Fibroblast of pulmonary artery (primary cell): Measurements from ENCODE around the gene ANKRD23.

Experiments used
- DNase-seq: peaks from one replicate; pipeline ENCODE4 v3.0.0-alpha.2; 2010; ENCODE audit warnings: low read depth
- H3K4me3 ChIP-seq: replicated peaks from 2 replicates; pipeline ENCODE4 v1.5.1; 2011; ENCODE audit warnings: low read depth, mild to moderate bottlenecking, control low read depth, low read length, moderate library complexity
- CTCF ChIP-seq: IDR thresholded peaks from 2 replicates; pipeline ENCODE4 v1.5.1; 2011; ENCODE audit warnings: mild to moderate bottlenecking, control low read depth, low read length, inconsistent platforms; ENCODE audit errors: missing control alignments

Gene ANKRD23

GRCh38 chr2:96792772-96793749 lies 50.8 kb downstream of the ANKRD23 start:
- no peak overlapping the region for H3K4me3 ChIP-seq
- DNase-seq: no peak
- no peak for TF ChIP-seq CTCF

- H3K4me3 ChIP-seq: no peak overlapping the region
- no peak for DNase-seq
- no peak for TF ChIP-seq CTCF
Observed at GRCh38 chr2:96789245-96789617, 54.6 kb downstream of the ANKRD23 start.

- TF ChIP-seq CTCF: no peak
- H3K4me3 ChIP-seq: no peak overlapping the region
- DNase-seq: peak; percentile 23
Observed at GRCh38 chr2:96788442-96789244, 55.2 kb downstream of the ANKRD23 start.
